Stimulated activated CD8-positive, alpha-beta memory T cell treated with anti-CD3 and anti-CD28 coated beads, Interleukin-7, amount 100 ng/mL, for 1 hour (primary cell): Measurements from ENCODE around the gene IL36B.

Experiments used
- DNase-seq, 2 donors: peaks; one replicate each; pipeline ENCODE4 v3.0.0-alpha.2; 2020; ENCODE audit warnings: low read depth in 2 of 2

Gene IL36B

DNA sequence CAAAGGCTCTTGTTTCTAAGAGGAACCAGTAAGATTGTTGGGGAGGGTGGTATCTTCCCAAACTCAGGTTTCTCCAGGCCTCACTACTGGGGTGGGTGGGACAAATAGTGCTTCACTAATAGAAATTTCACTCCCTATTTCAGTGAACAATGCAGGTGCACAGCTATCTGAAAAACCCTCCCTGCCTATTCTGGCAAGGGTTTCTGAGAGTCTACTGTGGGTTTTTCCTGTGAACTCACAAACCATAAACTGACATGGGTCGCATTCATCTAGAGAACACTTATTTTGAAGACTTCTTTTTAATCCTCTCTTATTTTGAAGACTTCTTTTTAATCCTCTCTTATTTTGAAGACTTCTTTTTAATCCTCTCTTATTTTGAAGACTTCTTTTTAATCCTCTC is 43.0 kb downstream of the IL36B start:
- no peak for DNase-seq

- DNase-seq, result no peak
These were observed 45.4 kb downstream of the IL36B start for GRCh38 chr2:113007250-113007649.

DNA sequence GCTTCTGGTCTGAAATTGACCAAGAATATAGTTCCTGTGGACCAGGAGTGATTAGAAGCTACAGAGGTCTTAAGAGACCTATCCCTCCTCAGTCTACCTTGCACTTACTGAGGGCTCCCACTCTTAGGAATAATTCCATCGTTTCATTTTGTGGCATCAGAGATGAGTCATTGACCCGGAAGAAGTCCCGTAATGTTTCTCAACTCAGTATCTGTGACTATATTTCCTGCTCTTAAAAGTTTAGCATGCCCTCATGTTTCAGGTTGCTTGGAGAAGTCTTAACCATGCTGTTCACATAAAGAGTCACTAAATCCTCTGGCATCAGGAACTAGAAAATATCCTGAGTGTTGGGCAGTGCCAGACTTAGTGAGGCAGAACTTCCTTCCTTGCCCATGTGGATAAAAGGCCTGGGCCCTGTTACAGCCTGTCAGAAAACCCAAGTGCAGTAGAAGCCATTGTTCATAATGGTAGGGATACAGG is 47.6 kb downstream of the IL36B start, which contains the start of gene IL36A:
IL36A (plus strand) TSS at position 430 of the 480 bp plus-strand sequence. CDS start 413 bp downstream, outside the sequence.
- DNase-seq, result no peak

GRCh38 chr2:113002677-113003076 is 50.0 kb downstream of the IL36B start:
- no peak for DNase-seq

DNA sequence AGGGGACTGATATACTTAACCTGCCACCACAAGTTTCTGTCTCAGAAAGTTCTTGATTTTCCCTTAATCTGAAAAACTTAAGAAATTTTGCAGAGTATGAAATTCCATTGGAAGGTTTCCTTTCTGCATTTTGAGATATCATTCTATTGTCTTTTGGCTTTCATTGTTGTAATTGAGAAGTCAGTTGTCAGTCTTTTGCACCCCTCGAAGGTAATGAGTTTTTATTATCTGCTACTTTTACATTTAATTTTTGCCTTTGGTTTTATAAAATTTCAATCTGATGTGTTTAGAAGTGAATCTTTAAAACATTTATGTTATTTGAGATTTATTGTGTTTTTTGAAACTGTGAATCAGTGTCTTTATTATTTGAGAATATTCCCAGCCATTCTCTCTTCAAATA is 52.2 kb downstream of the IL36B start:
- DNase-seq, result no peak

GRCh38 chr2:112997151-112997550 is 55.5 kb downstream of the IL36B start:
- no peak for DNase-seq

GRCh38 chr2:112996635-112997034 is 56.0 kb downstream of the IL36B start:
- peak; percentile 18 to 33 for DNase-seq

DNA sequence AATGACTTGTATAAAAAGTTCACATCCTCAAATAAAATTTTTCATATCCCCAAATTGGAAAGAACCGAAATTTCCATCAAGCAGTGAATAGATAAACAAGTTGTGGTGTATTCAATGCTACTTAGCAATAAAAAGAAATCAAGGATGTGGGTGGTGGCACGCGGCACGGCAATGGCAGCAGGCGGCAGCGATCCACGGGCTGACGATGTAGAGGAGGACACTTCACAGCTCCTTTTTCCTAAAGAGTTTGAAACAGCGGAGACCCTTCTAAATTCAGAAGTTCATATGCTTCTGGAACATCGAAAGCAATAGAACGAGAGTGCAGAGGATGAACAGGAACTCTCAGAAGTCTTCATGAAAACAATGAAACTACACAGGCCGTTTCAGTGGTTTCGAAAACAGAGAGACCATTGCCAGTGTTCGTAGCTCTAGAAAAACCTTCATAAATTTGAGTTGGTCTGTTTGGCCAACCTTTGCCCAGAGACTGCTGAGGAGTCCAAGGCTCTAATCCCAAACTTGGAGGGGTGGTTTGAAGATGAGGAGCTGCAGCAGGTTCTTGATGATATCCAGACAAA is 57.2 kb downstream of the IL36B start:
- no peak for DNase-seq

DNA sequence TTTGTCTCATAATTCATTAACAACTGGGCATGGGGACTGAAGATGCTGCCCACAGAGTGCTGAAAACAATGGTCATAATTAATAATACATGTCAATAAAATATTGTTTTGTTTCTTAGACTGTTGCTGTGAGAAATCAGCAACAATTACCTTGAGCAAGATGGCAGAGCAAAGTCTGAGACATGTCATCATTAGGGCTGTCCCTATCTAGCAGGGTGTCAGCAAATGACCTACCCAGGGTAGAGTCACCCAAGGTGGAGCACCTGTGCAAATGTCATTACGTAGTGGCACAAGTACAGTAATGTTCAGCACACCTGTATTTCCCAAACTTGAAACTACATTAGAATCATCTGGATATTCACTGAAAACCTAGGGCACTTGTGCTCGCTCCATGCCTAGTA is 58.0 kb downstream of the IL36B start:
- no peak for DNase-seq

DNA sequence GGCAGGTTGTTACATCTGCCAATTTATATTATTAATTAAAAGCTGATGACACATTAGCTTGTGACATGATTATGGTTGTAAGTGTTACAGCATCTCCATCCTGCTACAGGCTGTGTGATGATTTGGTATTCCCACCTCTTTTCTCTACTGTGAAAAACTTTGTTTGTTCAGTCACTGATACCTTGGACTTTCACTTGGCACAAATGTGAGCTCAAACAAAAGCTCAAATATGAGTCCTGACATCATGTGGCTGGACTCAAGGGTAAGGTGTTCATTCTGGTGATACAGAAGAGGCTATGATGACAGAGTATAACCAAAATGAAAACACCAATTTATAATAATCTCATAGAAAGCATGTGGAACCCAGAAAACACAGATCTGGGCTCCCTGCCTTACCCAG is 58.8 kb downstream of the IL36B start:
- no peak for DNase-seq

GRCh38 chr2:112989611-112990010 is 63.1 kb downstream of the IL36B start:
- DNase-seq, result no peak

- DNase-seq, result no peak
These were observed 67.6 kb downstream of the IL36B start for GRCh38 chr2:112985090-112985489.

DNA sequence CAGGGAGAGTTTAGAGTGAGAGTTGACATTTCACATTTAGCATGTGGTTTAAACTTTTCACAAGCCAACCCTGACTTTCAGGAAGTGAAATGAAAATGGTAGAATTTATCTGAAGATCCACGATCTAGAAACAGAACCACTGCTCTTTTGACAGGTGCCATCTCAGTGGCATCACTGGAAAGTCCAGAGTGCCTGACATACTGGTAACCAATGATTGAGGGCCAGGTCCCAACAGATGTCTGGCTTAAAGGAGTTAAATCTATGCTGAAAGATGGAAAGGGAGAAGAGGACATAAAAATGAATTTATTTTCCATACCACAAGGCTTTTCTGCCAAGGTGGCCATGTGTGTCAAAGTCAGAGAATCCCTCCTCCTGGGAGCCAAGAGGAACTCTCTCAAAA is 72.1 kb downstream of the IL36B start:
- no peak for DNase-seq

DNA sequence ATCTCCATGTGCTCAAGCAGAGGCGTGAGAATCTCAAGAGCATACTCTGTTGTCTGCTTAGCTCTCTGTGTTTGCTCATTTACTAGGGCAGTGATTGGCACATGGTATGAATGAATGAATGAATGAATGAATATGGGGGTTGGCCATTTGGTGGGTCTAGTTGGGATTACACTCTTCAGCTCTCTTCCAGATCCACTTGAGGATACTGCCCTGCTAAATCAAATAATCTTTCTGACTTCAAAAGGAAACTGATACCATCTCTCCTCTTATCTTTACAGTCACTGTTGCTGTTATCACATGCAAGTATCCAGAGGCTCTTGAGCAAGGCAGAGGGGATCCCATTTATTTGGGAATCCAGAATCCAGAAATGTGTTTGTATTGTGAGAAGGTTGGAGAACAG is 72.9 kb downstream of the IL36B start:
- DNase-seq, result no peak

GRCh38 chr2:112977559-112978056 is 75.1 kb downstream of the IL36B start, which contains the start of gene IL36G:
IL36G (plus strand) TSS chr2:112978006; CDS start chr2:112978639, 633 bp downstream.
- no peak for DNase-seq
